SIG-M5 treated with dmso at 0.1 percent for 504 hours (cell line): ENCODE data around the gene PLEK.
A peak's percentile ranks its signal among the peaks of the same experiment; 100 is the strongest.
"Not testable (repeated sequence)": the region's sequence is repeated elsewhere in the genome, so short reads cannot be mapped to it uniquely, and the experiment has no call there.

Experiments used
- DNase-seq: peaks from one replicate; lab custom pipeline; 2025; ENCODE audit not compliant: unreplicated experiment; lab: John Stamatoyannopoulos, UW

The PLEK gene

GRCh38 chr2:68352651-68353391, 12.3 kb upstream of the PLEK start:
- DNase-seq, result no peak

- no peak for DNase-seq
Measured at GRCh38 chr2:68356599-68357239, 8.4 kb upstream of the PLEK start.

- DNase-seq, result peak; percentile 58
Measured at GRCh38 chr2:68357605-68358337, 7.3 kb upstream of the PLEK start.

GRCh38 chr2:68359889-68360288, 5.2 kb upstream of the PLEK start:
- DNase-seq, result no peak

GRCh38 chr2:68362069-68362468, 3.0 kb upstream of the PLEK start:
- peak; percentile 89 for DNase-seq

- DNase-seq, result peak; percentile 68
Measured at GRCh38 chr2:68362749-68363148, 2.3 kb upstream of the PLEK start.

GRCh38 chr2:68363721-68364120, 1.4 kb upstream of the PLEK start:
- no peak for DNase-seq

- peak; percentile 67 for DNase-seq
Measured at GRCh38 chr2:68366083-68366560, 1.0 kb downstream of the PLEK start.

- DNase-seq, result peak; percentile 91
Measured at GRCh38 chr2:68367953-68368653, 3.0 kb downstream of the PLEK start.

GRCh38 chr2:68368654-68369336, 3.7 kb downstream of the PLEK start:
- no peak for DNase-seq

- DNase-seq, result no peak
Measured at GRCh38 chr2:68369337-68369734, 4.3 kb downstream of the PLEK start.

GRCh38 chr2:68371138-68371537, 6.1 kb downstream of the PLEK start:
- no peak for DNase-seq

- DNase-seq, result no peak
Measured at GRCh38 chr2:68371581-68371980, 6.5 kb downstream of the PLEK start.

- no peak for DNase-seq
Measured at GRCh38 chr2:68372485-68372884, 7.4 kb downstream of the PLEK start.

GRCh38 chr2:68374184-68374583, 9.1 kb downstream of the PLEK start:
- DNase-seq, result no peak

- no peak for DNase-seq
Measured at GRCh38 chr2:68375582-68375981, 10.5 kb downstream of the PLEK start.

GRCh38 chr2:68377137-68377780, 12.2 kb downstream of the PLEK start:
- peak; percentile 27 for DNase-seq

GRCh38 chr2:68378779-68379178, 13.7 kb downstream of the PLEK start:
- DNase-seq, result not testable (repeated sequence)

GRCh38 chr2:68379184-68379708, 14.2 kb downstream of the PLEK start:
- no peak for DNase-seq

GRCh38 chr2:68383778-68384177, 18.7 kb downstream of the PLEK start:
- no peak for DNase-seq
